A549 (cell line): Measurements from ENCODE around the gene GPX3. TPM values are rescaled to one million over a fixed set of nuclear protein-coding genes. Genes with fewer than 3 reads are reported as not detected.

ENCODE experiments used
- ATAC-seq, 2 experiments: fragments of 200-7000 bp in 1 of 2; fragments of >200 bp in 1 of 2; cut with Nextera tagmentation in 1 of 2; cut with Tn5 transposase in 1 of 2; 3 replicates each; pipeline versions ENCODE4 v1.8.0 to v1.9.1; 2018 to 2020; ENCODE audit warnings: mild to moderate bottlenecking in 1 of 2, moderate library complexity in 1 of 2
- CTCF ChIA-PET: fragments of 300-600 bp; sonication (Branson Sonifier 250); formaldehyde crosslinking; extraction: SDS; loops from one replicate; lab custom pipeline; 2021; ENCODE audit warnings: antibody characterized with exemption, inconsistent platforms; lab: Yijun Ruan, JAX
- POLR2A ChIA-PET: fragments of 350-600 bp; formaldehyde crosslinking; extraction: SDS; loops from one replicate; lab custom pipeline; 2021; ENCODE audit warnings: antibody characterized with exemption, inconsistent platforms; lab: Yijun Ruan, JAX
- DNase-seq, 2 experiments: peaks; one replicate each; pipeline versions ENCODE4 v3.0.0 to v3.0.0-alpha.2; 2011 to 2016; ENCODE audit warnings: low read depth in 1 of 2, low spot score in 1 of 2
- FAIRE-seq: peaks from 2 replicates; lab custom pipeline; 2011; peaks lifted over from hg19 to GRCh38; lab: Jason Lieb, UNC
- H3K27ac ChIP-seq, 2 experiments: fragments of >200 bp; sonication (Bioruptor Twin); formaldehyde crosslinking; 3 replicates each; pipeline ENCODE4 v1.5.1; 2016 to 2017
- H3K4me1 ChIP-seq: fragments of >200 bp; sonication (Bioruptor Twin); formaldehyde crosslinking; 3 replicates; pipeline ENCODE4 v1.6.1; 2016
- H3K4me2 ChIP-seq: fragments of >200 bp; sonication (Bioruptor Twin); formaldehyde crosslinking; 3 replicates; pipeline ENCODE4 v1.6.1; 2016
- H3K4me3 ChIP-seq: fragments of >200 bp; sonication (Bioruptor Twin); formaldehyde crosslinking; 3 replicates; pipeline ENCODE4 v1.5.1; 2016
- H3K9me3 ChIP-seq: fragments of >200 bp; sonication (Bioruptor Twin); formaldehyde crosslinking; 3 replicates; pipeline ENCODE4 v1.6.1; 2016
- BHLHE40 ChIP-seq: IDR thresholded peaks from 2 replicates; pipeline ENCODE4 v1.6.1; 2012; ENCODE audit warnings: low read depth, low read length, inconsistent platforms
- MAFK ChIP-seq: fragments of 450-650 bp; IDR thresholded peaks from 2 replicates; pipeline ENCODE4 v1.6.1; 2014; ENCODE audit not compliant: partially characterized antibody
- NR3C1 ChIP-seq: fragments of >200 bp; sonication (Bioruptor Twin); formaldehyde crosslinking; IDR thresholded peaks from 3 replicates; pipeline ENCODE4 v1.6.1; 2017
- PHF8 ChIP-seq: fragments of 200-600 bp; sonication (generic); IDR thresholded peaks from 2 replicates; pipeline ENCODE4 v1.6.1; 2016; ENCODE audit warnings: low read depth, mild to moderate bottlenecking, antibody characterized with exemption, moderate library complexity, borderline replicate concordance
- POLR2AphosphoS2 ChIP-seq: conservative IDR thresholded peaks from 2 replicates; pipeline ENCODE4 v1.6.1; 2012; ENCODE audit warnings: low read length, improper control_type of control experiment, inconsistent platforms
- RNF2 ChIP-seq: fragments of 200-600 bp; sonication (generic); IDR thresholded peaks from 2 replicates; pipeline ENCODE4 v1.6.1; 2016; ENCODE audit warnings: low read depth, mild to moderate bottlenecking, antibody characterized with exemption, moderate library complexity, borderline replicate concordance
- SMC3 ChIP-seq: fragments of >200 bp; sonication (Bioruptor Twin); formaldehyde crosslinking; IDR thresholded peaks from 3 replicates; pipeline ENCODE4 v1.6.1; 2018; ENCODE audit warnings: inconsistent platforms
- SREBF2 ChIP-seq: fragments of 450-650 bp; IDR thresholded peaks from 2 replicates; pipeline ENCODE4 v1.6.1; 2014; ENCODE audit warnings: mild to moderate bottlenecking, moderate library complexity
- TFCP2L1 ChIP-seq: fragments of 250-450 bp; sonication (Bioruptor Pico); IDR thresholded peaks from 2 replicates; pipeline ENCODE4 v1.5.0; 2021; ENCODE audit warnings: mild to moderate bottlenecking
- TP53 ChIP-seq: fragments of 250-450 bp; sonication (Bioruptor Pico); IDR thresholded peaks from 2 replicates; pipeline ENCODE4 v1.5.0; 2021; ENCODE audit warnings: mild to moderate bottlenecking, moderate library complexity
- ZNF302 ChIP-seq: fragments of 250-450 bp; sonication (Bioruptor Pico); IDR thresholded peaks from 2 replicates; pipeline ENCODE4 v1.9.0; 2021; ENCODE audit warnings: inconsistent platforms, mild to moderate bottlenecking, moderate library complexity
- WGBS: methylation state at CpG from one replicate; pipeline ENCODE4 v1.1.6; 2017; ENCODE audit errors: missing lambda C conversion rate; 5-methylcytosine and 5-hydroxymethylcytosine counted together
- polyA plus RNA-seq, 4 experiments: library from polyadenylated mRNA; depleted of rRNA in 3 of 4; stranded (reverse); fragments of >200 nt; fragmentation: RNase III in 1 of 4; extraction: RNeasy Plus Mini Kit Qiagen cat#74134 plus additional on column Dnase treatment in 1 of 4; gene quantifications; 2 replicates in 3 of 4; 3 replicates in 1 of 4; pipeline ENCODE4 v1.2.3, GENCODE V29; 2011 to 2017
- TF ChIP-seq, protein P1 (sequence below): fragments of 250-450 bp; sonication (Bioruptor Pico); IDR thresholded peaks from 2 replicates; pipeline ENCODE4 v1.5.0; 2021; ENCODE audit warnings: mild to moderate bottlenecking, moderate library complexity, borderline replicate concordance
- TF ChIP-seq, protein P2 (sequence below): fragments of 450-650 bp; IDR thresholded peaks from 2 replicates; pipeline ENCODE4 v1.6.1; 2014; ENCODE audit warnings: antibody characterized with exemption
- TF ChIP-seq, protein P3 (sequence below): IDR thresholded peaks from 2 replicates; pipeline ENCODE4 v1.6.1; 2012
- TF ChIP-seq, protein P4 (sequence below): fragments of >200 bp; sonication (Bioruptor Twin); formaldehyde crosslinking; IDR thresholded peaks from 2 replicates; pipeline ENCODE4 v1.6.1; 2016

The GPX3 gene
- polyA plus RNA-seq, 2 of the 4 experiments (the other 2 are of a cell fraction): 16.2 to 26.4 TPM

DNA sequence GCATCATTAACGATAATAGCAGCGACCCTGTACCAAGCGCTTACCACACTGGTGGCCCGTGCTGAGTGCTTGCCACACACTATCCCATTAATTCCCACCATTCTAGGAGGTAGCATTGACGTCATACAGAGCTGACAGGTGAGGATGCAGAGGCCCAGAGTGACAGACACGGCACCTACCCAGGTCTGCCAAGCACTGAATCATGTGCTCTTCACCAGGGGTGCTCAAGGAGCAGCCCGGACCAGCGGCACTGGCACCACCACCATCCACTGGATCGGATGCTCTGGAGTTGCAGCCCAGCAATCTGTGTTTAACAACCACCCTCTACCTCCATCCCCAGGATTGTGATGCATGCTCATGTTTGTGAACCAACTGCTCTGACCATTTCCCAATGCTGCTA lies 57.0 kb downstream of the GPX3 start:
- H3K4me1 ChIP-seq: peaks cover 54% of the 10 kb centered on the region
- 92% methylated on average over 9 of the region's 9 CpGs for WGBS
- FAIRE-seq (no peak), ATAC-seq (no peak), DNase-seq (no peak)
- H3K4me3 ChIP-seq: no peak overlapping the region
- TF ChIP-seq, protein P1, sequence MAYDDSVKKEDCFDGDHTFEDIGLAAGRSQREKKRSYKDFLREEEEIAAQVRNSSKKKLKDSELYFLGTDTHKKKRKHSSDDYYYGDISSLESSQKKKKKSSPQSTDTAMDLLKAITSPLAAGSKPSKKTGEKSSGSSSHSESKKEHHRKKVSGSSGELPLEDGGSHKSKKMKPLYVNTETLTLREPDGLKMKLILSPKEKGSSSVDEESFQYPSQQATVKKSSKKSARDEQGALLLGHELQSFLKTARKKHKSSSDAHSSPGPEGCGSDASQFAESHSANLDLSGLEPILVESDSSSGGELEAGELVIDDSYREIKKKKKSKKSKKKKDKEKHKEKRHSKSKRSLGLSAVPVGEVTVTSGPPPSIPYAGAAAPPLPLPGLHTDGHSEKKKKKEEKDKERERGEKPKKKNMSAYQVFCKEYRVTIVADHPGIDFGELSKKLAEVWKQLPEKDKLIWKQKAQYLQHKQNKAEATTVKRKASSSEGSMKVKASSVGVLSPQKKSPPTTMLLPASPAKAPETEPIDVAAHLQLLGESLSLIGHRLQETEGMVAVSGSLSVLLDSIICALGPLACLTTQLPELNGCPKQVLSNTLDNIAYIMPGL (CRISPR knock-in tag): no peak
- TF ChIP-seq TFCP2L1 (CRISPR knock-in tag) (no peak), PHF8 (no peak), POLR2AphosphoS2 (0 out of 2 replicates have a peak, but pooled peaks have one; percentile 52)
- TF ChIP-seq, protein P2, sequence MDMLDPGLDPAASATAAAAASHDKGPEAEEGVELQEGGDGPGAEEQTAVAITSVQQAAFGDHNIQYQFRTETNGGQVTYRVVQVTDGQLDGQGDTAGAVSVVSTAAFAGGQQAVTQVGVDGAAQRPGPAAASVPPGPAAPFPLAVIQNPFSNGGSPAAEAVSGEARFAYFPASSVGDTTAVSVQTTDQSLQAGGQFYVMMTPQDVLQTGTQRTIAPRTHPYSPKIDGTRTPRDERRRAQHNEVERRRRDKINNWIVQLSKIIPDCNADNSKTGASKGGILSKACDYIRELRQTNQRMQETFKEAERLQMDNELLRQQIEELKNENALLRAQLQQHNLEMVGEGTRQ: no peak
- TF ChIP-seq, protein P3, sequence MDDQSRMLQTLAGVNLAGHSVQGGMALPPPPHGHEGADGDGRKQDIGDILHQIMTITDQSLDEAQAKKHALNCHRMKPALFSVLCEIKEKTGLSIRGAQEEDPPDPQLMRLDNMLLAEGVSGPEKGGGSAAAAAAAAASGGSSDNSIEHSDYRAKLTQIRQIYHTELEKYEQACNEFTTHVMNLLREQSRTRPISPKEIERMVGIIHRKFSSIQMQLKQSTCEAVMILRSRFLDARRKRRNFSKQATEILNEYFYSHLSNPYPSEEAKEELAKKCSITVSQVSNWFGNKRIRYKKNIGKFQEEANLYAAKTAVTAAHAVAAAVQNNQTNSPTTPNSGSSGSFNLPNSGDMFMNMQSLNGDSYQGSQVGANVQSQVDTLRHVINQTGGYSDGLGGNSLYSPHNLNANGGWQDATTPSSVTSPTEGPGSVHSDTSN: no peak
- H3K9me3 ChIP-seq: no peaks in the 10 kb centered on the region
- CTCF ChIA-PET: interaction anchor here (1.1 to 5.5 kb wide), 3 partner anchors 15 to 38 kb away, joined by 3 to 34 read pairs (median 32); no protein-coding TSS in a partner anchor
- H3K4me2 ChIP-seq: no peak overlapping the region
- POLR2A ChIA-PET: no interaction called here
- no peak overlapping the region for H3K27ac ChIP-seq

DNA sequence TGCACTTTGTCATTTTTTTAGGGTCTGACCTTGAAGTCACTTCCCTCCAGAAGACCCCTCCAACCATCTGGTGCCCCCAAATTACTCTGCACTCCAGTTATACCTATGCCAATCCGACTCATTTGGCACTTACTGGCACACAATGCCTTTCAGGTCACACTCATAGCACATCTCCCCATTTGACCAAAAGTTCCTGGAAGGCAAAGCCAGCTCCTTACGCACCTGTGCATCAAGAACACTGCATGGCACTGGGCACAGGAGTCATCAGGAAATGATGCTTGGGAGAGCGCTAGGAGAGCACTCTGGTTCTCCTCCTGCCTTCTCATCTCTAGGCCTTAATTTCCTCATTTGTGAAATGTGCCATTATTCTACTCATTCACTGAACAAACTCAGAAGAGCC lies 57.6 kb downstream of the GPX3 start:
- Histone ChIP-seq H3K9me3 (no peaks in the 10 kb centered on the region), H3K27ac (no peak overlapping the region; a peak in 2 of 6 replicates), H3K4me1 (peaks cover 54% of the 10 kb centered on the region), H3K4me2 (peak overlapping the region; percentile 92; the same call in 1 of the 3 replicates), H3K4me3 (no peak overlapping the region)
- ChIA-PET POLR2A (no interaction called here), CTCF (interaction anchor here (0.5 to 5.5 kb wide), 5 partner anchors 11 to 339 kb away, joined by 3 to 34 read pairs (median 5); no protein-coding TSS in a partner anchor)
- no peak for ATAC-seq
- FAIRE-seq: no peak
- no peak for TF ChIP-seq TP53
- TF ChIP-seq SREBF2: no peak
- no peak for TF ChIP-seq MAFK
- no peak for TF ChIP-seq SMC3
- TF ChIP-seq NR3C1: no peak
- TF ChIP-seq BHLHE40: no peak
- TF ChIP-seq ZNF302 (CRISPR knock-in tag): no peak
- TF ChIP-seq RNF2: no peak
- TF ChIP-seq, protein P4, sequence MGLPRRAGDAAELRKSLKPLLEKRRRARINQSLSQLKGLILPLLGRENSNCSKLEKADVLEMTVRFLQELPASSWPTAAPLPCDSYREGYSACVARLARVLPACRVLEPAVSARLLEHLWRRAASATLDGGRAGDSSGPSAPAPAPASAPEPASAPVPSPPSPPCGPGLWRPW: no peak
- TF ChIP-seq, protein P2: no peak
- TF ChIP-seq, protein P3: no peak
- DNase-seq: no peak
- WGBS: 95% methylated on average over 3 of the region's 3 CpGs

Other genes starting within 250 kb of the GPX3 start
- gene SMIM3, start 241.8 kb upstream of the GPX3 start, polyA plus RNA-seq (2011; rRNA removed): 4.5 and 4.9 TPM in 2 replicates
- gene SMIM3, start 241.8 kb upstream of the GPX3 start, polyA plus RNA-seq (2017; fragmentation: RNase III; extraction: RNeasy Plus Mini Kit Qiagen cat#74134 plus additional on column Dnase treatment): 3.0 to 4.6 TPM (median 4.1 TPM) in 3 replicates
- gene IRGM, start 174.1 kb upstream of the GPX3 start, polyA plus RNA-seq (2011; rRNA removed): 0.05 TPM in 1 of 2 replicates, not detected in the other
- not detected in 3 replicates for gene IRGM, start 174.1 kb upstream of the GPX3 start, polyA plus RNA-seq (2017; fragmentation: RNase III; extraction: RNeasy Plus Mini Kit Qiagen cat#74134 plus additional on column Dnase treatment)
- 9.1 and 9.3 TPM in 2 replicates for gene ZNF300, start 115.6 kb upstream of the GPX3 start, polyA plus RNA-seq (2011; rRNA removed)
- 4.5 to 5.7 TPM (median 5.5 TPM) in 3 replicates for gene ZNF300, start 115.6 kb upstream of the GPX3 start, polyA plus RNA-seq (2017; fragmentation: RNase III; extraction: RNeasy Plus Mini Kit Qiagen cat#74134 plus additional on column Dnase treatment)
- 43.4 and 48.4 TPM in 2 replicates for gene TNIP1, start 60.4 kb downstream of the GPX3 start, polyA plus RNA-seq (2011; rRNA removed)
- 53.4 to 68.2 TPM (median 55.8 TPM) in 3 replicates for gene TNIP1, start 60.4 kb downstream of the GPX3 start, polyA plus RNA-seq (2017; fragmentation: RNase III; extraction: RNeasy Plus Mini Kit Qiagen cat#74134 plus additional on column Dnase treatment)
- gene ANXA6, start 137.2 kb downstream of the GPX3 start, polyA plus RNA-seq (2011; rRNA removed): 32.4 and 34.9 TPM in 2 replicates
- 44.6 to 55.7 TPM (median 53.0 TPM) in 3 replicates for gene ANXA6, start 137.2 kb downstream of the GPX3 start, polyA plus RNA-seq (2017; fragmentation: RNase III; extraction: RNeasy Plus Mini Kit Qiagen cat#74134 plus additional on column Dnase treatment)
- 3.0 and 3.2 TPM in 2 replicates for gene CCDC69, start 203.5 kb downstream of the GPX3 start, polyA plus RNA-seq (2011; rRNA removed)
- gene CCDC69, start 203.5 kb downstream of the GPX3 start, polyA plus RNA-seq (2017; fragmentation: RNase III; extraction: RNeasy Plus Mini Kit Qiagen cat#74134 plus additional on column Dnase treatment): 2.1 to 3.1 TPM (median 2.9 TPM) in 3 replicates
- gene GM2A, start 232.6 kb downstream of the GPX3 start, polyA plus RNA-seq (2011; rRNA removed): 9.6 and 13.8 TPM in 2 replicates
- 16.4 to 17.4 TPM (median 17.2 TPM) in 3 replicates for gene GM2A, start 232.6 kb downstream of the GPX3 start, polyA plus RNA-seq (2017; fragmentation: RNase III; extraction: RNeasy Plus Mini Kit Qiagen cat#74134 plus additional on column Dnase treatment)